Measurements from ENCODE around the gene C16orf92. TPM values are rescaled to one million over a fixed set of nuclear protein-coding genes. Genes with fewer than 3 reads are reported as not detected.
A peak's percentile ranks its signal among the peaks of the same experiment; 100 is the strongest.

Gene C16orf92
- total RNA-seq, 1 donor from 2014 or later, result not detected

DNA sequence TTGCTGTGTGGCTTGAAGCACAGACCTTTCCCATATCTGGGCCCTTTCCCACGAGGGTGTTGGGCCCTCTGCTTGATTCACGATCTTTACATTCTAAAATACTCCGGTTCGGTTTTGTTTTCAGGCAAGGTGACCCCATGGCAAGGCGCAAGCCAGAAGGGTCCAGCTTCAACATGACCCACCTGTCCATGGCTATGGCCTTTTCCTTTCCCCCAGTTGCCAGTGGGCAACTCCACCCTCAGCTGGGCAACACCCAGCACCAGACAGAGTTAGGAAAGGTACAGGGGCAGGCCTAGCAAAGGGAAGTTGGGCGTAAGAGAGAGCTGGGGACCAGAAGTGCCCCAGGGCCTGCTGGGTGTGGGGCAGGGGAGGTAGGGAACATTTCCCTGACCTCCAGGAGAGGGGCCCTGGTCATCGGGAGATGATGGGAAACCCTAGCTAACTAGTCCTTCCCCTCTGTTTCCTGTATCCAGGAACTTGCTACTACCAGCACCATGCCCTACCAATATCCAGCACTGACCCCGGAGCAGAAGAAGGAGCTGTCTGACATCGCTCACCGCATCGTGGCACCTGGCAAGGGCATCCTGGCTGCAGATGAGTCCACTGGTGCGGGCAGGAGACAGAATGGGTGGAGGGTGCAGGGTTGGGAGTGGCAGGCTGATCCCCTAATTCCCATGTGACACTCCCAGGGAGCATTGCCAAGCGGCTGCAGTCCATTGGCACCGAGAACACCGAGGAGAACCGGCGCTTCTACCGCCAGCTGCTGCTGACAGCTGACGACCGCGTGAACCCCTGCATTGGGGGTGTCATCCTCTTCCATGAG is 44.0 kb downstream of the C16orf92 start:
- Histone ChIP-seq H3K27ac (ENCODE audit: low read depth, low read length) (peak overlapping the region; percentile 93), H3K9me3 (ENCODE audit: insufficient read depth, low read depth, low read length) (no peaks in the 10 kb centered on the region), H3K36me3 (ENCODE audit: insufficient read depth, low read length) (peaks cover 33% of the 10 kb centered on the region), H3K79me2 (ENCODE audit: insufficient read depth, low read length) (peaks cover 59% of the 10 kb centered on the region), H3K4me3 (ENCODE audit: insufficient read depth, low read depth, low read length) (peak overlapping the region; percentile 85), H3K9ac (ENCODE audit: low read length) (peak overlapping the region; percentile 89), H2AFZ (ENCODE audit: low read depth, low read length) (no peak overlapping the region), H3K4me2 (ENCODE audit: low read length) (peak overlapping the region; percentile 98), H3K4me1 (ENCODE audit: insufficient read depth, low read length) (peaks cover 54% of the 10 kb centered on the region), H4K20me1 (ENCODE audit: insufficient read depth, low read length) (peaks cover 61% of the 10 kb centered on the region), H3K27me3 (ENCODE audit: insufficient read depth, low read length) (no peaks in the 10 kb centered on the region)
- Mint-ChIP-seq H3K4me3 (ENCODE audit: unreplicated experiment) (peak overlapping the region; percentile 98), H3K27ac (ENCODE audit: unreplicated experiment) (peak overlapping the region; percentile 98), H3K36me3 (ENCODE audit: low read depth, unreplicated experiment) (peaks cover 37% of the 10 kb centered on the region), H3K27me3 (ENCODE audit: low read depth, unreplicated experiment) (no peaks in the 10 kb centered on the region), H3K4me1 (ENCODE audit: low read depth, unreplicated experiment) (peaks cover 35% of the 10 kb centered on the region), H3K9me3 (ENCODE audit: unreplicated experiment) (no peaks in the 10 kb centered on the region)
- TF ChIP-seq EZH2 (IDR thresholded peaks at IDR 0.05; ENCODE audit: insufficient read depth, low read length) (no peak), CTCF (IDR thresholded peaks at IDR 0.05; ENCODE audit: insufficient read depth, low read depth, low read length) (no peak)
- no peak for FAIRE-seq
- DNase-seq (ENCODE audit: low read depth), result no peak

- Mint-ChIP-seq H3K27ac (ENCODE audit: unreplicated experiment) (peak overlapping the region; percentile 98), H3K36me3 (ENCODE audit: low read depth, unreplicated experiment) (peaks cover 40% of the 10 kb centered on the region), H3K9me3 (ENCODE audit: unreplicated experiment) (no peaks in the 10 kb centered on the region), H3K27me3 (ENCODE audit: low read depth, unreplicated experiment) (no peaks in the 10 kb centered on the region), H3K4me1 (ENCODE audit: low read depth, unreplicated experiment) (peaks cover 37% of the 10 kb centered on the region), H3K4me3 (ENCODE audit: unreplicated experiment) (peak overlapping the region; percentile 98)
- H2AFZ ChIP-seq (ENCODE audit: low read depth, low read length), result no peak overlapping the region
- H3K4me2 ChIP-seq (ENCODE audit: low read length), result peak overlapping the region; percentile 98
- H3K27me3 ChIP-seq (ENCODE audit: insufficient read depth, low read length), result no peaks in the 10 kb centered on the region
- no peak for DNase-seq (ENCODE audit: low read depth)
- TF ChIP-seq EZH2 (IDR thresholded peaks at IDR 0.05; ENCODE audit: insufficient read depth, low read length), result no peak
- no peak for TF ChIP-seq CTCF (IDR thresholded peaks at IDR 0.05; ENCODE audit: insufficient read depth, low read depth, low read length)
- no peaks in the 10 kb centered on the region for H3K9me3 ChIP-seq (ENCODE audit: insufficient read depth, low read depth, low read length)
- peaks cover 63% of the 10 kb centered on the region for H4K20me1 ChIP-seq (ENCODE audit: insufficient read depth, low read length)
- FAIRE-seq, result no peak
- H3K4me1 ChIP-seq (ENCODE audit: insufficient read depth, low read length), result peaks cover 54% of the 10 kb centered on the region
- H3K36me3 ChIP-seq (ENCODE audit: insufficient read depth, low read length), result peaks cover 36% of the 10 kb centered on the region
- peaks cover 64% of the 10 kb centered on the region for H3K79me2 ChIP-seq (ENCODE audit: insufficient read depth, low read length)
- H3K27ac ChIP-seq (ENCODE audit: low read depth, low read length), result peak overlapping the region; percentile 93
- H3K4me3 ChIP-seq (ENCODE audit: insufficient read depth, low read depth, low read length), result peak overlapping the region; percentile 85
- H3K9ac ChIP-seq (ENCODE audit: low read length), result peak overlapping the region; percentile 89
Observed at GRCh38 chr16:30067584-30067916, 44.6 kb downstream of the C16orf92 start.

DNA sequence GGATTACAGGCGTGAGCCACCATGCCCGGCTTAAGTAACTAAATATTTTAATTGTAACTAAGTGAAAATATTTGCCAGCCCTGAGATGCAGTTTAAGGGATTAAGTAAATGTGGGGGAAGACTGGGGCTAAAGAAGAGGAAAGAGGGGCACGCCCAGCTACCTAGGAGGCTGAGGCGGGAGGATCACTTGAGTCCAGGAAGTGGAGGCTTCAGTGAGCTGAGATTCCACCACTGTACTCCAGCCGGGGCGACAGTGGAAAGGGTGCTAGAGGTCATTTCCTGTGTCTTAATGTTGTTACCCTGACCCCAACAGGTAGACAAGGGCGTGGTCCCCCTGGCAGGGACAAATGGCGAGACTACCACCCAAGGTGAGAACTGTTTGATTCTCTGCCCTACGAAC is 45.3 kb downstream of the C16orf92 start:
- H3K4me2 ChIP-seq (ENCODE audit: low read length), result peak overlapping the region; percentile 78
- no peaks in the 10 kb centered on the region for H3K9me3 ChIP-seq (ENCODE audit: insufficient read depth, low read depth, low read length)
- no peak overlapping the region for H3K27ac ChIP-seq (ENCODE audit: low read depth, low read length)
- H3K9me3 Mint-ChIP-seq (ENCODE audit: unreplicated experiment), result no peaks in the 10 kb centered on the region
- H3K27ac Mint-ChIP-seq (ENCODE audit: unreplicated experiment), result peak overlapping the region; percentile 87
- DNase-seq (ENCODE audit: low read depth) (no peak), FAIRE-seq (no peak)
- peaks cover 39% of the 10 kb centered on the region for H3K36me3 ChIP-seq (ENCODE audit: insufficient read depth, low read length)
- no peaks in the 10 kb centered on the region for H3K27me3 Mint-ChIP-seq (ENCODE audit: low read depth, unreplicated experiment)
- peaks cover 63% of the 10 kb centered on the region for H4K20me1 ChIP-seq (ENCODE audit: insufficient read depth, low read length)
- H3K79me2 ChIP-seq (ENCODE audit: insufficient read depth, low read length), result peaks cover 64% of the 10 kb centered on the region
- H3K4me1 Mint-ChIP-seq (ENCODE audit: low read depth, unreplicated experiment), result peaks cover 37% of the 10 kb centered on the region
- peak overlapping the region; percentile 98 for H3K4me3 Mint-ChIP-seq (ENCODE audit: unreplicated experiment)
- H3K36me3 Mint-ChIP-seq (ENCODE audit: low read depth, unreplicated experiment), result peaks cover 40% of the 10 kb centered on the region
- TF ChIP-seq EZH2 (IDR thresholded peaks at IDR 0.05; ENCODE audit: insufficient read depth, low read length), result no peak
- no peak for TF ChIP-seq CTCF (IDR thresholded peaks at IDR 0.05; ENCODE audit: insufficient read depth, low read depth, low read length)
- H3K9ac ChIP-seq (ENCODE audit: low read length), result peak overlapping the region; percentile 33
- no peak overlapping the region for H3K4me3 ChIP-seq (ENCODE audit: insufficient read depth, low read depth, low read length)
- H2AFZ ChIP-seq (ENCODE audit: low read depth, low read length), result no peak overlapping the region
- H3K27me3 ChIP-seq (ENCODE audit: insufficient read depth, low read length), result no peaks in the 10 kb centered on the region
- H3K4me1 ChIP-seq (ENCODE audit: insufficient read depth, low read length), result peaks cover 54% of the 10 kb centered on the region
